A549 (cell line): ENCODE results near the gene TRIO. TPM values are rescaled to one million over a fixed set of nuclear protein-coding genes. Genes with fewer than 3 reads are reported as not detected.

ENCODE experiments used
- CEBPB ChIP-seq, 2 experiments: fragments of >200 bp in 1 of 2; sonication (Bioruptor Twin) in 1 of 2; formaldehyde crosslinking in 1 of 2; IDR thresholded peaks; 2 replicates each; pipeline ENCODE4 v1.6.1; 2012 to 2016
- CHD2 ChIP-seq: fragments of 150-350 bp; IDR thresholded peaks from 2 replicates; pipeline ENCODE4 v1.6.1; 2014; ENCODE audit warnings: low read length; ENCODE audit not compliant: partially characterized antibody
- EHF ChIP-seq: fragments of 250-450 bp; sonication (Bioruptor Pico); IDR thresholded peaks from 2 replicates; pipeline ENCODE4 v1.5.0; 2020; ENCODE audit warnings: mild to moderate bottlenecking
- EP300 ChIP-seq, 2 experiments: fragments of >200 bp; sonication (Bioruptor Twin); formaldehyde crosslinking; IDR thresholded peaks; 2 replicates in 1 of 2; 3 replicates in 1 of 2; pipeline ENCODE4 v1.6.1; 2016 to 2017
- ESRRA ChIP-seq: fragments of 150-350 bp; IDR thresholded peaks from 2 replicates; pipeline ENCODE4 v1.6.1; 2014; ENCODE audit warnings: mild to moderate bottlenecking, low read length, borderline replicate concordance
- FOSL2 ChIP-seq, 2 experiments: fragments of 450-650 bp in 1 of 2; fragments of >200 bp in 1 of 2; sonication (Bioruptor Twin) in 1 of 2; formaldehyde crosslinking; IDR thresholded peaks; 2 replicates each; pipeline versions ENCODE4 v1.5.0 to v1.6.1; 2016 to 2020; ENCODE audit warnings: mild to moderate bottlenecking in 1 of 2, moderate library complexity in 1 of 2
- FOXS1 ChIP-seq: fragments of 250-450 bp; sonication (Bioruptor Pico); IDR thresholded peaks from 2 replicates; pipeline ENCODE4 v1.5.0; 2020; ENCODE audit warnings: mild to moderate bottlenecking, moderate library complexity
- HOXA7 ChIP-seq: fragments of 250-450 bp; sonication (Bioruptor Pico); IDR thresholded peaks from 2 replicates; pipeline ENCODE4 v1.5.0; 2020; ENCODE audit warnings: mild to moderate bottlenecking, moderate library complexity
- JUN ChIP-seq, 2 experiments: fragments of >200 bp; sonication (Bioruptor Twin); formaldehyde crosslinking; IDR thresholded peaks; 2 replicates in 1 of 2; 3 replicates in 1 of 2; pipeline ENCODE4 v1.6.1; 2016 to 2017
- MYC ChIP-seq: IDR thresholded peaks from 2 replicates; pipeline ENCODE4 v1.6.1; 2012; ENCODE audit warnings: mild to moderate bottlenecking, inconsistent platforms, low read length, improper control_type of control experiment, borderline replicate concordance
- NFE2L2 ChIP-seq: fragments of 150-350 bp; conservative IDR thresholded peaks from 2 replicates; pipeline ENCODE4 v1.6.1; 2014; ENCODE audit warnings: low read length
- RARB ChIP-seq: fragments of 250-450 bp; sonication (Bioruptor Pico); IDR thresholded peaks from 2 replicates; pipeline ENCODE4 v1.8.0; 2021; ENCODE audit warnings: mild to moderate bottlenecking, moderate library complexity
- RCOR1 ChIP-seq: fragments of 150-350 bp; IDR thresholded peaks from 2 replicates; pipeline ENCODE4 v1.6.1; 2014; ENCODE audit warnings: antibody characterized with exemption, low read length, low read depth
- RNF2 ChIP-seq: fragments of 200-600 bp; sonication (generic); IDR thresholded peaks from 2 replicates; pipeline ENCODE4 v1.6.1; 2016; ENCODE audit warnings: low read depth, mild to moderate bottlenecking, antibody characterized with exemption, moderate library complexity, borderline replicate concordance
- SMC3 ChIP-seq: fragments of >200 bp; sonication (Bioruptor Twin); formaldehyde crosslinking; IDR thresholded peaks from 3 replicates; pipeline ENCODE4 v1.6.1; 2018; ENCODE audit warnings: inconsistent platforms
- TP53 ChIP-seq: fragments of 250-450 bp; sonication (Bioruptor Pico); IDR thresholded peaks from 2 replicates; pipeline ENCODE4 v1.5.0; 2021; ENCODE audit warnings: mild to moderate bottlenecking, moderate library complexity
- ZFP36 ChIP-seq: fragments of 450-650 bp; IDR thresholded peaks from 2 replicates; pipeline ENCODE4 v1.6.1; 2014; ENCODE audit warnings: borderline replicate concordance; ENCODE audit not compliant: partially characterized antibody
- ZNF302 ChIP-seq: fragments of 250-450 bp; sonication (Bioruptor Pico); IDR thresholded peaks from 2 replicates; pipeline ENCODE4 v1.9.0; 2021; ENCODE audit warnings: inconsistent platforms, mild to moderate bottlenecking, moderate library complexity
- ZSCAN20 ChIP-seq: fragments of 250-450 bp; sonication (Bioruptor Pico); IDR thresholded peaks from 2 replicates; pipeline ENCODE4 v1.8.0; 2022; ENCODE audit warnings: mild to moderate bottlenecking, moderate library complexity
- polyA plus RNA-seq, 4 experiments: library from polyadenylated mRNA; depleted of rRNA in 3 of 4; stranded (reverse); fragments of >200 nt; fragmentation: RNase III in 1 of 4; extraction: RNeasy Plus Mini Kit Qiagen cat#74134 plus additional on column Dnase treatment in 1 of 4; gene quantifications; 2 replicates in 3 of 4; 3 replicates in 1 of 4; pipeline ENCODE4 v1.2.3, GENCODE V29; 2011 to 2017
- TF ChIP-seq, protein P1 (sequence below): fragments of 250-450 bp; sonication (Bioruptor Pico); IDR thresholded peaks from 2 replicates; pipeline ENCODE4 v1.5.0; 2020; ENCODE audit warnings: low read depth, mild to moderate bottlenecking, moderate library complexity
- TF ChIP-seq, protein P2 (sequence below): fragments of 150-350 bp; IDR thresholded peaks from 2 replicates; pipeline ENCODE4 v1.6.1; 2014; ENCODE audit warnings: low read depth, mild to moderate bottlenecking, low read length
- TF ChIP-seq, protein P3 (sequence below): IDR thresholded peaks from 2 replicates; pipeline ENCODE4 v1.6.1; 2012
- TF ChIP-seq, protein P4 (sequence below): fragments of 450-650 bp; IDR thresholded peaks from 2 replicates; pipeline ENCODE4 v1.6.1; 2014; ENCODE audit warnings: antibody characterized with exemption
- TF ChIP-seq, protein P5 (sequence below): fragments of >200 bp; sonication (Bioruptor Twin); formaldehyde crosslinking; IDR thresholded peaks from 3 replicates; pipeline ENCODE4 v1.6.1; 2016
- TF ChIP-seq, protein P6 (sequence below): fragments of >200 bp; sonication (Bioruptor Twin); formaldehyde crosslinking; IDR thresholded peaks from 3 replicates; pipeline ENCODE4 v1.5.1; 2016
- TF ChIP-seq, protein P7 (sequence below): IDR thresholded peaks from 2 replicates; pipeline ENCODE4 v1.6.1; 2012; ENCODE audit warnings: low read depth, borderline replicate concordance

Gene TRIO
- polyA plus RNA-seq, 2 of the 4 experiments (the other 2 are of a cell fraction) = 47.5 to 79.0 TPM

DNA sequence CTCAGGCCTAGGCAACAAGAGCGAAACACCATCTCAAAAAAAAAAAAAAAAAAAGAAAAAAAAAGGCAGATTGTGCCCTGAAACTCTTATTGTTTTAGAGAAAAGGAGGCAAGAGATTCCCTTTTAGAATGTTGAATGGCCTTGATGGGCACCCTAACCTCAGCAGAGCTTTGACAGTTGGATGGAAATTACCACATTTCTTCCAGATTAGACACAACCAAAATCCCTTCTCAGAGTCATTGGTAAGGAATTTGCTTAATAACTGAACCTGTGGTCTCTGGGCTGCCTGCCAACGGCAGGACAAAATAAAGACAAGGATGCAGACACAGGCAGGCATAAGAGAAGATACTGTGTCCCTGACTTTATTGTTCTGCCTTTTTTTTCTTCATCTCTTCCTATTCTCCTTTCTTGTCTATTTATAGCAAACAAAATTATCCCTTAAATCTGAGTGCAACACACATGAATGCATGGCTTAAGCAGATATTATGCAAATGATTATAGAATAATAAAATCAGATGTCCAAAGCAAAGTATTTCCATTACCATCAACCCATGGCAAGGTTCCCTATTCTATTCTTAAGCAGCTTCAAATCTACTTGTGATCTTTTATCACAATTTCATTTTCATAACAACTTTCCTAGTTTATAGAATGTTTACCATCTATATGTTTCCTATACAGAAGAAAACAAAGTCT is 37.3 kb upstream of the TRIO start (continued):
- TF ChIP-seq, protein P1, sequence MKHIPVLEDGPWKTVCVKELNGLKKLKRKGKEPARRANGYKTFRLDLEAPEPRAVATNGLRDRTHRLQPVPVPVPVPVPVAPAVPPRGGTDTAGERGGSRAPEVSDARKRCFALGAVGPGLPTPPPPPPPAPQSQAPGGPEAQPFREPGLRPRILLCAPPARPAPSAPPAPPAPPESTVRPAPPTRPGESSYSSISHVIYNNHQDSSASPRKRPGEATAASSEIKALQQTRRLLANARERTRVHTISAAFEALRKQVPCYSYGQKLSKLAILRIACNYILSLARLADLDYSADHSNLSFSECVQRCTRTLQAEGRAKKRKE = no peak
- TF ChIP-seq, protein P2, sequence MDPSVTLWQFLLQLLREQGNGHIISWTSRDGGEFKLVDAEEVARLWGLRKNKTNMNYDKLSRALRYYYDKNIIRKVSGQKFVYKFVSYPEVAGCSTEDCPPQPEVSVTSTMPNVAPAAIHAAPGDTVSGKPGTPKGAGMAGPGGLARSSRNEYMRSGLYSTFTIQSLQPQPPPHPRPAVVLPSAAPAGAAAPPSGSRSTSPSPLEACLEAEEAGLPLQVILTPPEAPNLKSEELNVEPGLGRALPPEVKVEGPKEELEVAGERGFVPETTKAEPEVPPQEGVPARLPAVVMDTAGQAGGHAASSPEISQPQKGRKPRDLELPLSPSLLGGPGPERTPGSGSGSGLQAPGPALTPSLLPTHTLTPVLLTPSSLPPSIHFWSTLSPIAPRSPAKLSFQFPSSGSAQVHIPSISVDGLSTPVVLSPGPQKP = no peak
- TF ChIP-seq, protein P3, sequence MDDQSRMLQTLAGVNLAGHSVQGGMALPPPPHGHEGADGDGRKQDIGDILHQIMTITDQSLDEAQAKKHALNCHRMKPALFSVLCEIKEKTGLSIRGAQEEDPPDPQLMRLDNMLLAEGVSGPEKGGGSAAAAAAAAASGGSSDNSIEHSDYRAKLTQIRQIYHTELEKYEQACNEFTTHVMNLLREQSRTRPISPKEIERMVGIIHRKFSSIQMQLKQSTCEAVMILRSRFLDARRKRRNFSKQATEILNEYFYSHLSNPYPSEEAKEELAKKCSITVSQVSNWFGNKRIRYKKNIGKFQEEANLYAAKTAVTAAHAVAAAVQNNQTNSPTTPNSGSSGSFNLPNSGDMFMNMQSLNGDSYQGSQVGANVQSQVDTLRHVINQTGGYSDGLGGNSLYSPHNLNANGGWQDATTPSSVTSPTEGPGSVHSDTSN = no peak
- no peak for TF ChIP-seq FOSL2 (IDR thresholded peaks at IDR 0.05)
- peak; percentile 72 for TF ChIP-seq FOSL2 (CRISPR knock-in tag; IDR thresholded peaks at IDR 0.05)
- TF ChIP-seq, protein P4, sequence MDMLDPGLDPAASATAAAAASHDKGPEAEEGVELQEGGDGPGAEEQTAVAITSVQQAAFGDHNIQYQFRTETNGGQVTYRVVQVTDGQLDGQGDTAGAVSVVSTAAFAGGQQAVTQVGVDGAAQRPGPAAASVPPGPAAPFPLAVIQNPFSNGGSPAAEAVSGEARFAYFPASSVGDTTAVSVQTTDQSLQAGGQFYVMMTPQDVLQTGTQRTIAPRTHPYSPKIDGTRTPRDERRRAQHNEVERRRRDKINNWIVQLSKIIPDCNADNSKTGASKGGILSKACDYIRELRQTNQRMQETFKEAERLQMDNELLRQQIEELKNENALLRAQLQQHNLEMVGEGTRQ = no peak
- no peak for TF ChIP-seq TP53 (CRISPR knock-in tag)
- no peak for TF ChIP-seq SMC3
- no peak for TF ChIP-seq ZSCAN20 (CRISPR knock-in tag)
- TF ChIP-seq RCOR1 = no peak
- TF ChIP-seq, protein P5, sequence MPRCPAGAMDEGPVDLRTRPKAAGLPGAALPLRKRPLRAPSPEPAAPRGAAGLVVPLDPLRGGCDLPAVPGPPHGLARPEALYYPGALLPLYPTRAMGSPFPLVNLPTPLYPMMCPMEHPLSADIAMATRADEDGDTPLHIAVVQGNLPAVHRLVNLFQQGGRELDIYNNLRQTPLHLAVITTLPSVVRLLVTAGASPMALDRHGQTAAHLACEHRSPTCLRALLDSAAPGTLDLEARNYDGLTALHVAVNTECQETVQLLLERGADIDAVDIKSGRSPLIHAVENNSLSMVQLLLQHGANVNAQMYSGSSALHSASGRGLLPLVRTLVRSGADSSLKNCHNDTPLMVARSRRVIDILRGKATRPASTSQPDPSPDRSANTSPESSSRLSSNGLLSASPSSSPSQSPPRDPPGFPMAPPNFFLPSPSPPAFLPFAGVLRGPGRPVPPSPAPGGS = no peak
- TF ChIP-seq CEBPB (IDR thresholded peaks at IDR 0.05) = peak in 1 of 2 experiments; percentile 59; a peak in 2 of 4 replicates
- TF ChIP-seq EHF = no peak
- 0 out of 5 replicates have a peak, but pooled peaks of 1 of the 2 experiments have one; percentile 28 for TF ChIP-seq JUN (IDR thresholded peaks at IDR 0.05)
- no peak for TF ChIP-seq ESRRA
- TF ChIP-seq EP300 (IDR thresholded peaks at IDR 0.05) = no peak
- TF ChIP-seq MYC = no peak
- TF ChIP-seq ZNF302 = no peak
- TF ChIP-seq, protein P6, sequence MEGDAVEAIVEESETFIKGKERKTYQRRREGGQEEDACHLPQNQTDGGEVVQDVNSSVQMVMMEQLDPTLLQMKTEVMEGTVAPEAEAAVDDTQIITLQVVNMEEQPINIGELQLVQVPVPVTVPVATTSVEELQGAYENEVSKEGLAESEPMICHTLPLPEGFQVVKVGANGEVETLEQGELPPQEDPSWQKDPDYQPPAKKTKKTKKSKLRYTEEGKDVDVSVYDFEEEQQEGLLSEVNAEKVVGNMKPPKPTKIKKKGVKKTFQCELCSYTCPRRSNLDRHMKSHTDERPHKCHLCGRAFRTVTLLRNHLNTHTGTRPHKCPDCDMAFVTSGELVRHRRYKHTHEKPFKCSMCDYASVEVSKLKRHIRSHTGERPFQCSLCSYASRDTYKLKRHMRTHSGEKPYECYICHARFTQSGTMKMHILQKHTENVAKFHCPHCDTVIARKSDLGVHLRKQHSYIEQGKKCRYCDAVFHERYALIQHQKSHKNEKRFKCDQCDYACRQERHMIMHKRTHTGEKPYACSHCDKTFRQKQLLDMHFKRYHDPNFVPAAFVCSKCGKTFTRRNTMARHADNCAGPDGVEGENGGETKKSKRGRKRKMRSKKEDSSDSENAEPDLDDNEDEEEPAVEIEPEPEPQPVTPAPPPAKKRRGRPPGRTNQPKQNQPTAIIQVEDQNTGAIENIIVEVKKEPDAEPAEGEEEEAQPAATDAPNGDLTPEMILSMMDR = no peak
- TF ChIP-seq, protein P7, sequence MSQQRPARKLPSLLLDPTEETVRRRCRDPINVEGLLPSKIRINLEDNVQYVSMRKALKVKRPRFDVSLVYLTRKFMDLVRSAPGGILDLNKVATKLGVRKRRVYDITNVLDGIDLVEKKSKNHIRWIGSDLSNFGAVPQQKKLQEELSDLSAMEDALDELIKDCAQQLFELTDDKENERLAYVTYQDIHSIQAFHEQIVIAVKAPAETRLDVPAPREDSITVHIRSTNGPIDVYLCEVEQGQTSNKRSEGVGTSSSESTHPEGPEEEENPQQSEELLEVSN = no peak
- TF ChIP-seq RARB (CRISPR knock-in tag) = no peak
- TF ChIP-seq ZFP36 = no peak
- TF ChIP-seq CHD2 = no peak
- no peak for TF ChIP-seq FOXS1 (CRISPR knock-in tag)
- TF ChIP-seq RNF2 = no peak
- no peak for TF ChIP-seq HOXA7
- TF ChIP-seq NFE2L2 = no peak
